ENCODE results near the gene MLLT3. TPM values are rescaled to one million over a fixed set of nuclear protein-coding genes. Genes with fewer than 3 reads are reported as not detected.

The MLLT3 gene
- total and polyA plus RNA-seq, 4 donors = 3.6 to 16.5 (median 6.6) TPM

GRCh38 chr9:20610591-20610990, 11.7 kb downstream of the MLLT3 start:
- Histone ChIP-seq H3K9me3 (ENCODE audit: control insufficient read depth, low read length) (no peaks in the 10 kb centered on the region), H3K27me3 (ENCODE audit: control insufficient read depth in 1 of 2, insufficient read depth in 2 of 2, low read length in 1 of 2) (no peaks in the 10 kb centered on the region), H3K4me3 (ENCODE audit: low read length in 2 of 2) (no peak overlapping the region), H3K4me1 (ENCODE audit: control insufficient read depth in 1 of 2, insufficient read depth in 2 of 2, low read length in 2 of 2) (no peaks in the 10 kb centered on the region), H3K27ac (ENCODE audit: low read depth in 1 of 2, low read length in 2 of 2) (no peak overlapping the region), H3K36me3 (ENCODE audit: control insufficient read depth in 1 of 2, insufficient read depth in 2 of 2, low read length in 1 of 2) (no peaks in the 10 kb centered on the region)
- WGBS, 2 donors = 88 to 90% methylated on average over 2 of the region's 2 CpGs
- ATAC-seq (ENCODE audit: low FRiP score) = no peak
- DNase-seq = no peak
- intact Hi-C loops (cut with DNase I) = loop anchor here in 1 of 2 donors (10.0 kb wide), 1 partner anchor 714 kb away; no protein-coding TSS in a partner anchor

DNA sequence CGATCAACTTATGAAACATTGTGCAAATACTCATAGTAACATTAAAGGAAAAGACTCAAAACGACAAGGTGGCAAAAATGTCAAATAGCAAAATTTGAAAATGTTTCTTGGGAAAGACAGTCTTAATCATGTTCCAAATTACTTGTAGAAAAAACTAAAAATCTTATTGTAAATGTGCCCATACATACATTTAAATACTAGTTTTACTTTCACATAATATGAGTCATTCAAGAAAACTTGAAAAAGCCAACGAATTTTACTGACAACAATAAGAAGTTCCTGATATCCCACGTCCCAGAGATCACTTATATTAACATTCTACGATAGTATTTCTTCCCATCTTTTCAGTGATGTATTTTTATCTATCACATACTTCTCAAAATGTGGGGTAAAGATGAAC, 13.7 kb downstream of the MLLT3 start:
- 93 to 96% methylated on average over 5 of the region's 5 CpGs for WGBS, 2 donors

DNA sequence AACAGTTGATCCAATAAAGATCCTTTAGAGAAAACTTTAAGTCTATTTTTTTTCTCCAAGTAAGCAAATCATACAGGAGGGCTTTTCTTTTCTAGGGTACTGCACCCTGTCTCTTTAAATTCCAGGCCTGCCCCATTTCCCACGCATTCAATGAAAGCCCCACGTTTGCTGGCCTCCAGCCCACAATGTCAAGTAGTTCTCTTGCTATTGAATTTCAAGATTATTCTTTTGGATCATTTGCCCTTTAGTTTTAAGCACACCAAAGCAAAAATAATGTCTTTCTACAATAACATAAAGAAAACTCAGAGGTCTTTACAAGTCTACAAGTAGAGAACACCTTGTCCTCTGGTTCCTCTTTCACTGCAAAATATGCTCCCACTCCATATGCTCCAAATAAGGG, 15.6 kb downstream of the MLLT3 start:
- no peak overlapping the region for H3K27ac ChIP-seq (ENCODE audit: low read depth in 1 of 2, low read length in 2 of 2)
- H3K27me3 ChIP-seq (ENCODE audit: control insufficient read depth in 1 of 2, insufficient read depth in 2 of 2, low read length in 1 of 2) = no peaks in the 10 kb centered on the region
- intact Hi-C loops (cut with DNase I) = no loop called here
- H3K9me3 ChIP-seq (ENCODE audit: control insufficient read depth, low read length) = no peaks in the 10 kb centered on the region
- no peak for ATAC-seq (ENCODE audit: low FRiP score)
- no peaks in the 10 kb centered on the region for H3K36me3 ChIP-seq (ENCODE audit: control insufficient read depth in 1 of 2, insufficient read depth in 2 of 2, low read length in 1 of 2)
- no peak overlapping the region for H3K4me3 ChIP-seq (ENCODE audit: low read length in 2 of 2)
- H3K4me1 ChIP-seq (ENCODE audit: control insufficient read depth in 1 of 2, insufficient read depth in 2 of 2, low read length in 2 of 2) = no peaks in the 10 kb centered on the region
- DNase-seq = no peak
- 65 to 72% methylated on average over 2 of the region's 2 CpGs for WGBS, 2 donors

More for the DNA sequence above, 13.7 kb downstream of the MLLT3 start:
- ATAC-seq (ENCODE audit: low FRiP score) (no peak), DNase-seq (no peak)
- H3K36me3 ChIP-seq (ENCODE audit: control insufficient read depth in 1 of 2, insufficient read depth in 2 of 2, low read length in 1 of 2) = no peaks in the 10 kb centered on the region
- intact Hi-C loops (cut with DNase I) = no loop called here
- H3K4me1 ChIP-seq (ENCODE audit: control insufficient read depth in 1 of 2, insufficient read depth in 2 of 2, low read length in 2 of 2) = no peaks in the 10 kb centered on the region
- no peaks in the 10 kb centered on the region for H3K27me3 ChIP-seq (ENCODE audit: control insufficient read depth in 1 of 2, insufficient read depth in 2 of 2, low read length in 1 of 2)
- H3K4me3 ChIP-seq (ENCODE audit: low read length in 2 of 2) = no peak overlapping the region
- H3K9me3 ChIP-seq (ENCODE audit: control insufficient read depth, low read length) = no peaks in the 10 kb centered on the region
- H3K27ac ChIP-seq (ENCODE audit: low read depth in 1 of 2, low read length in 2 of 2) = no peak overlapping the region

DNA sequence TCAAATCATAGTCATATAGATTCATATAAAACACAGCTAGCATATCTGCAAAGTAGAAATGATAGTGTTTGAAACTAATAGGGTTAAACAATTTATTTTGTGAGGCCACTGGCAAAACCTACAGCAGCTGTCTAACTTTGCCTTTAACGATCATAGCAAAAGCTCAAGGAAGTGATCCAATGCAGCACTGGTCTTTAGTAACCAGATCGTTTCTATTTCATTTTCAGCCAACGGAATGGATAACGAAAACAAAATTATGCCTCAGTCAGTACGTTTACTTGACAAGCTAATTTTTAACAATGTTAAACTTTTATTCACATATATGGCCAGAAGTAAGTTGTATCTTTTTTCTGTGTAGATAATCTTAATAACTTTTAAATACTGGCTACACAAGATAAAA, 17.7 kb downstream of the MLLT3 start:
- DNase-seq (no peak), ATAC-seq (ENCODE audit: low FRiP score) (no peak)
- Histone ChIP-seq H3K4me1 (ENCODE audit: control insufficient read depth in 1 of 2, insufficient read depth in 2 of 2, low read length in 2 of 2) (no peaks in the 10 kb centered on the region), H3K27ac (ENCODE audit: low read depth in 1 of 2, low read length in 2 of 2) (no peak overlapping the region), H3K36me3 (ENCODE audit: control insufficient read depth in 1 of 2, insufficient read depth in 2 of 2, low read length in 1 of 2) (no peaks in the 10 kb centered on the region), H3K27me3 (ENCODE audit: control insufficient read depth in 1 of 2, insufficient read depth in 2 of 2, low read length in 1 of 2) (no peaks in the 10 kb centered on the region), H3K4me3 (ENCODE audit: low read length in 2 of 2) (no peak overlapping the region), H3K9me3 (ENCODE audit: control insufficient read depth, low read length) (no peaks in the 10 kb centered on the region)
- intact Hi-C loops (cut with DNase I) = no loop called here
- WGBS, 2 donors = 52 to 65% methylated on average over 5 of the region's 5 CpGs

GRCh38 chr9:20603524-20604268, 18.6 kb downstream of the MLLT3 start:
- intact Hi-C loops (cut with DNase I) = no loop called here
- ATAC-seq (ENCODE audit: low FRiP score) = no peak
- H3K36me3 ChIP-seq (ENCODE audit: control insufficient read depth in 1 of 2, insufficient read depth in 2 of 2, low read length in 1 of 2) = no peaks in the 10 kb centered on the region
- H3K27me3 ChIP-seq (ENCODE audit: control insufficient read depth in 1 of 2, insufficient read depth in 2 of 2, low read length in 1 of 2) = no peaks in the 10 kb centered on the region
- no peak overlapping the region for H3K4me3 ChIP-seq (ENCODE audit: low read length in 2 of 2)
- DNase-seq = no peak
- 84 to 92% methylated on average over 5 of the region's 5 CpGs for WGBS, 2 donors
- H3K9me3 ChIP-seq (ENCODE audit: control insufficient read depth, low read length) = no peaks in the 10 kb centered on the region
- no peaks in the 10 kb centered on the region for H3K4me1 ChIP-seq (ENCODE audit: control insufficient read depth in 1 of 2, insufficient read depth in 2 of 2, low read length in 2 of 2)
- H3K27ac ChIP-seq (ENCODE audit: low read depth in 1 of 2, low read length in 2 of 2) = no peak overlapping the region

DNA sequence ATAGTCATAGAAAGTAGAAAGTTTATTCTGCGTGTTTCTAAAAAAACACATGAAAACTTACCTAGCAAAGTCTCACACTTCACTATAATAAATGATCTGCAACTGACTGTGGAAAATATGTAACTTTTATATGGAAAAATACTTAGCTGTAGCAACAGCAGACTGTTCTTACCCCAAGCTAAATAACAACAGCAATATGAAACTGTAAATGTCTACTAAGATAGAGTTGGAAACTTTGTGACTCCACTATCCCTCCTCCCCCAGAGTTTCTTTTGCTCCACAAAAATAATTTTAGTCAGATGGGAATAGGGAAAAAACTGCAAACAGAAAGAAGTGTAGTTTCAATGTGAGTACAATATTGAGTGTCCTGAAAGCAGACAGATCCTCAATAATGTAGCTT, 21.0 kb downstream of the MLLT3 start:
- no peak for ATAC-seq (ENCODE audit: low FRiP score)
- Histone ChIP-seq H3K27ac (ENCODE audit: low read depth in 1 of 2, low read length in 2 of 2) (no peak overlapping the region), H3K4me3 (ENCODE audit: low read length in 2 of 2) (no peak overlapping the region), H3K36me3 (ENCODE audit: control insufficient read depth in 1 of 2, insufficient read depth in 2 of 2, low read length in 1 of 2) (no peaks in the 10 kb centered on the region), H3K4me1 (ENCODE audit: control insufficient read depth in 1 of 2, insufficient read depth in 2 of 2, low read length in 2 of 2) (no peaks in the 10 kb centered on the region), H3K27me3 (ENCODE audit: control insufficient read depth in 1 of 2, insufficient read depth in 2 of 2, low read length in 1 of 2) (no peaks in the 10 kb centered on the region), H3K9me3 (ENCODE audit: control insufficient read depth, low read length) (no peaks in the 10 kb centered on the region)
- intact Hi-C loops (cut with DNase I) = no loop called here
- WGBS, 2 donors = 98 to 99% methylated on average over 1 of the region's 1 CpG
- DNase-seq = no peak

DNA sequence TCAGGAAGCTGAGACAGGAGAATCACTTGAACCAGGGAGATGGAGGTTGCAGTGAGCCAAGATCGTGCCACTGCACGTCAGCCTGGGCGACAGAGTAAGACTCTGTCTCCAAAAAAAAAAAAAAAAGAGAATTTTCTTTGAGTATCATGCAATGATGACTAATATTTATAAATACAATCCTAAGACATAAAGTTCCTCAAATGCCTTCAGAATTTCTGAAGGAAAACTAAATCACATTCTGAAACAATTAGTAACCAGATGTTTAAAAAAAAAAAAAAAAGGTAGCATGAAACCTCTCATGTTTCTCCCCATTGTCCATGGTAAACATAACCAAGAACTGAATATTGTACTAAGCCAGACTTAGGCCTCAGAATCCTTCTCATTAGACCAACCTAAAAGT, 23.1 kb downstream of the MLLT3 start:
- no peak overlapping the region for H3K27ac ChIP-seq (ENCODE audit: low read depth in 1 of 2, low read length in 2 of 2)
- intact Hi-C loops (cut with DNase I) = no loop called here
- H3K4me1 ChIP-seq (ENCODE audit: control insufficient read depth in 1 of 2, insufficient read depth in 2 of 2, low read length in 2 of 2) = no peaks in the 10 kb centered on the region
- 90 to 98% methylated on average over 3 of the region's 3 CpGs for WGBS, 2 donors
- no peaks in the 10 kb centered on the region for H3K9me3 ChIP-seq (ENCODE audit: control insufficient read depth, low read length)
- H3K4me3 ChIP-seq (ENCODE audit: low read length in 2 of 2) = no peak overlapping the region
- no peaks in the 10 kb centered on the region for H3K27me3 ChIP-seq (ENCODE audit: control insufficient read depth in 1 of 2, insufficient read depth in 2 of 2, low read length in 1 of 2)
- H3K36me3 ChIP-seq (ENCODE audit: control insufficient read depth in 1 of 2, insufficient read depth in 2 of 2, low read length in 1 of 2) = no peaks in the 10 kb centered on the region
- DNase-seq (no peak), ATAC-seq (ENCODE audit: low FRiP score) (no peak)

DNA sequence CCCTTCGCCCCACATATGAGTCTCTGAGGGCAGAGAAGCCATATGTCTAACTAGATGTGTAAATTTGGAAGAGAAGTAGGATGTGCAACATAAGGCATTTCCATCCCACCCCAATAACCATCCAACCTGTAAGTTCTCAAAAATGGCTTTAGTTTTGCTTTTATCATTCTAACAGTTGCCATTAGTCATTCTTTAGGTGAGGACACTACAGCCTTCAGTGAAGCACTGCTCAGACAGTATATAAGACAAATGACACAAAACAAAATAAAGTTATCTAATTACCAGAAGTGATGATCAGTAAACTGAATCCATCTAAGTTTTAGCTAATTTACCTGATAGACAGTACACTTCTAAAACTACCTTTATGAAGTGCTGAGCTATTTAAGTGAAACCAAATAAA, 23.9 kb downstream of the MLLT3 start:
- no peaks in the 10 kb centered on the region for H3K36me3 ChIP-seq (ENCODE audit: control insufficient read depth in 1 of 2, insufficient read depth in 2 of 2, low read length in 1 of 2)
- DNase-seq (no peak), ATAC-seq (ENCODE audit: low FRiP score) (no peak)
- intact Hi-C loops (cut with DNase I) = no loop called here
- H3K9me3 ChIP-seq (ENCODE audit: control insufficient read depth, low read length) = no peaks in the 10 kb centered on the region
- no peaks in the 10 kb centered on the region for H3K27me3 ChIP-seq (ENCODE audit: control insufficient read depth in 1 of 2, insufficient read depth in 2 of 2, low read length in 1 of 2)
- no peak overlapping the region for H3K27ac ChIP-seq (ENCODE audit: low read depth in 1 of 2, low read length in 2 of 2)
- H3K4me3 ChIP-seq (ENCODE audit: low read length in 2 of 2) = no peak overlapping the region
- no peaks in the 10 kb centered on the region for H3K4me1 ChIP-seq (ENCODE audit: control insufficient read depth in 1 of 2, insufficient read depth in 2 of 2, low read length in 2 of 2)
- 97 to 98% methylated on average over 1 of the region's 1 CpG for WGBS, 2 donors

DNA sequence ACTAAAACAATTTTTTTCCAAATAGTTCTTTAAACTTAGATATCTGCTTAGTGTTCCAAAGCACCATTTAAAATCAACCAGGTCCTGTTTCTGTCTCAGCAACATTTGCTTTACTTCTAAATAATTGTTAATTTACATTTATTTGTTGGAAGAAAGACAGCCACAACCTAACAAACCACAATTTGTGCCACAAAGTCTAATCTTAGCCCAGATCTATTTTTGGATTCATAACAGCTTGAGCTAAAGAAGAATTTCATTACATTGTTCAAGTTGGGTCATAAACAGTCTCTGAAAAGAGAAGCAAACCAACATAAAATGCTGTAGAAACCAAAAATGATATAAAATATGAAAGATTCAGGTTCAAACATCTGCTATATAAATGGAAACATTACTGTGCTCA, 24.4 kb downstream of the MLLT3 start:
- DNase-seq (no peak), ATAC-seq (ENCODE audit: low FRiP score) (no peak)
- Histone ChIP-seq H3K4me3 (ENCODE audit: low read length in 2 of 2) (no peak overlapping the region), H3K27ac (ENCODE audit: low read depth in 1 of 2, low read length in 2 of 2) (no peak overlapping the region), H3K9me3 (ENCODE audit: control insufficient read depth, low read length) (no peaks in the 10 kb centered on the region), H3K4me1 (ENCODE audit: control insufficient read depth in 1 of 2, insufficient read depth in 2 of 2, low read length in 2 of 2) (no peaks in the 10 kb centered on the region), H3K27me3 (ENCODE audit: control insufficient read depth in 1 of 2, insufficient read depth in 2 of 2, low read length in 1 of 2) (no peaks in the 10 kb centered on the region), H3K36me3 (ENCODE audit: control insufficient read depth in 1 of 2, insufficient read depth in 2 of 2, low read length in 1 of 2) (no peaks in the 10 kb centered on the region)
- intact Hi-C loops (cut with DNase I) = no loop called here
